Mesenchymal stem cell (in vitro differentiated cells and primary cell): ENCODE measurements around the gene PXDC1.

ENCODE experiments used
- DNase-seq: peaks from one replicate; pipeline ENCODE4 v3.0.0-alpha.2; 2013
- H2AFZ ChIP-seq: one replicate; pipeline ENCODE4 v1.6.1; 2013; ENCODE audit warnings: low read depth, mild to moderate bottlenecking, control low read depth, inconsistent platforms, low read length, moderate library complexity
- H2AK5ac ChIP-seq: 2 replicates; pipeline ENCODE4 v1.6.1; 2013; ENCODE audit warnings: low read length, moderate library complexity, mild to moderate bottlenecking, inconsistent platforms; ENCODE audit not compliant: severe bottlenecking
- H2BK120ac ChIP-seq: one replicate; pipeline ENCODE4 v1.6.1; 2013; ENCODE audit warnings: low read depth, mild to moderate bottlenecking, inconsistent platforms, low read length, moderate library complexity
- H2BK12ac ChIP-seq, 2 experiments: one replicate each; pipeline ENCODE4 v1.6.1; 2013; ENCODE audit warnings: inconsistent platforms in 2 of 2, low read length in 2 of 2, mild to moderate bottlenecking in 2 of 2, moderate library complexity in 2 of 2, control low read depth in 1 of 2
- H2BK15ac ChIP-seq: one replicate; pipeline ENCODE4 v1.6.1; 2013; ENCODE audit warnings: mild to moderate bottlenecking, low read depth, inconsistent platforms; ENCODE audit not compliant: poor library complexity, severe bottlenecking
- H2BK5ac ChIP-seq: 2 replicates; pipeline ENCODE4 v1.6.1; 2013; ENCODE audit warnings: low read depth, mild to moderate bottlenecking, low read length, control low read depth, inconsistent platforms; ENCODE audit not compliant: poor library complexity, severe bottlenecking
- H3K14ac ChIP-seq, 2 experiments: one replicate each; pipeline ENCODE4 v1.6.1; 2013; ENCODE audit warnings: inconsistent platforms in 2 of 2, low read length in 2 of 2, control low read depth in 1 of 2, mild to moderate bottlenecking in 1 of 2, moderate library complexity in 1 of 2
- H3K18ac ChIP-seq, 2 experiments: one replicate each; pipeline ENCODE4 v1.6.1; 2013; ENCODE audit warnings: inconsistent platforms in 2 of 2, low read length in 2 of 2, control low read depth in 1 of 2, low read depth in 1 of 2, mild to moderate bottlenecking in 1 of 2
- H3K23ac ChIP-seq, 2 experiments: one replicate each; pipeline ENCODE4 v1.6.1; 2013; ENCODE audit warnings: inconsistent platforms in 2 of 2, low read length in 2 of 2, mild to moderate bottlenecking in 2 of 2, moderate library complexity in 2 of 2, control low read depth in 1 of 2
- H3K27ac ChIP-seq: 2 replicates; pipeline ENCODE4 v1.5.1; 2013; ENCODE audit warnings: mild to moderate bottlenecking, moderate library complexity, low read length, control low read depth, inconsistent platforms; ENCODE audit not compliant: poor library complexity, severe bottlenecking
- H3K27me3 ChIP-seq, 2 experiments: 2 replicates each; pipeline versions ENCODE4 v1.6.1 to v1.7.0; 2013; ENCODE audit warnings: low read length in 2 of 2, mild to moderate bottlenecking in 2 of 2, moderate library complexity in 2 of 2, control low read depth in 1 of 2, inconsistent platforms in 1 of 2; ENCODE audit not compliant: control insufficient read depth in 1 of 2, insufficient read depth in 1 of 2
- H3K36me3 ChIP-seq, 2 experiments: 2 replicates each; pipeline versions ENCODE4 v1.6.1 to v1.7.0; 2013; ENCODE audit warnings: low read length in 2 of 2, control low read depth in 1 of 2, inconsistent platforms in 1 of 2, low read depth in 1 of 2, mild to moderate bottlenecking in 1 of 2; ENCODE audit not compliant: insufficient read depth in 2 of 2, control insufficient read depth in 1 of 2
- H3K4ac ChIP-seq, 2 experiments: one replicate each; pipeline ENCODE4 v1.6.1; 2013; ENCODE audit warnings: inconsistent platforms in 2 of 2, low read length in 2 of 2, mild to moderate bottlenecking in 2 of 2, moderate library complexity in 2 of 2, control low read depth in 1 of 2, low read depth in 1 of 2
- H3K4me1 ChIP-seq: 2 replicates; pipeline ENCODE4 v1.6.1; 2013; ENCODE audit warnings: low read depth, low read length, control low read depth; ENCODE audit not compliant: control insufficient read depth, insufficient read depth
- H3K4me2 ChIP-seq: 2 replicates; pipeline ENCODE4 v1.6.1; 2013; ENCODE audit warnings: low read length, mild to moderate bottlenecking, inconsistent platforms; ENCODE audit not compliant: poor library complexity, severe bottlenecking
- H3K4me3 ChIP-seq, 2 experiments: 2 replicates each; pipeline versions ENCODE4 v1.5.1 to v1.7.0; 2013; ENCODE audit warnings: low read length in 2 of 2, mild to moderate bottlenecking in 2 of 2, control low read depth in 1 of 2, low read depth in 1 of 2; ENCODE audit not compliant: insufficient read depth in 1 of 2
- H3K79me1 ChIP-seq: replicated peaks from 2 replicates; pipeline ENCODE4 v1.6.1; 2013; ENCODE audit warnings: mild to moderate bottlenecking, control low read depth, low read length, inconsistent platforms; ENCODE audit not compliant: poor library complexity, severe bottlenecking
- H3K9ac ChIP-seq: 2 replicates; pipeline ENCODE4 v1.7.0; 2013; ENCODE audit warnings: mild to moderate bottlenecking, low read length, moderate library complexity
- H3K9me3 ChIP-seq: 2 replicates; pipeline ENCODE4 v1.7.0; 2013; ENCODE audit warnings: mild to moderate bottlenecking, low read length; ENCODE audit not compliant: control insufficient read depth
- H4K8ac ChIP-seq: one replicate; pipeline ENCODE4 v1.6.1; 2013; ENCODE audit warnings: inconsistent platforms, mild to moderate bottlenecking, low read length, moderate library complexity
- H4K91ac ChIP-seq: one replicate; pipeline ENCODE4 v1.6.1; 2013; ENCODE audit warnings: mild to moderate bottlenecking, low read length, inconsistent platforms
- WGBS: methylation state at CpG from one replicate; pipeline ENCODE4 v1.1.7; 2013; ENCODE audit warnings: mixed read lengths; 5-methylcytosine and 5-hydroxymethylcytosine counted together

Gene PXDC1

GRCh38 chr6:3795836-3796718 is 44.6 kb upstream of the PXDC1 start:
- DNase-seq = no peak
- Histone ChIP-seq H2BK12ac (peak overlapping the region in 1 of 2 experiments; percentile 26), H3K23ac (no peak overlapping the region), H3K9ac (no peak overlapping the region), H3K4me3 (no peak overlapping the region), H4K91ac (no peak overlapping the region), H2BK15ac (peak overlapping the region; percentile 31), H3K4ac (no peak overlapping the region), H2BK5ac (no peak overlapping the region), H3K27me3 (no peaks in the 10 kb centered on the region), H3K27ac (peak overlapping the region; percentile 38), H3K18ac (peak overlapping the region in 1 of 2 experiments; percentile 35), H2AFZ (no peak overlapping the region), H2AK5ac (peak overlapping the region; percentile 62), H3K9me3 (no peaks in the 10 kb centered on the region), H4K8ac (no peak overlapping the region), H3K36me3 (no peaks in the 10 kb centered on the region), H2BK120ac (no peak overlapping the region), H3K4me2 (no peak overlapping the region), H3K4me1 (peaks cover 14% of the 10 kb centered on the region), H3K79me1 (no peaks in the 10 kb centered on the region), H3K14ac (no peak overlapping the region)
- 95% methylated on average over 8 of the region's 10 CpGs for WGBS

GRCh38 chr6:3794092-3794491 is 42.6 kb upstream of the PXDC1 start:
- Histone ChIP-seq H3K4ac (no peak overlapping the region), H2BK5ac (no peak overlapping the region), H3K14ac (no peak overlapping the region), H2AFZ (no peak overlapping the region), H4K91ac (no peak overlapping the region), H4K8ac (no peak overlapping the region), H3K18ac (no peak overlapping the region), H3K9me3 (no peaks in the 10 kb centered on the region), H2BK15ac (no peak overlapping the region), H2AK5ac (peak overlapping the region; percentile 49), H3K4me2 (no peak overlapping the region), H3K9ac (no peak overlapping the region), H3K36me3 (no peaks in the 10 kb centered on the region), H3K4me3 (no peak overlapping the region), H2BK12ac (no peak overlapping the region), H3K27ac (no peak overlapping the region), H3K27me3 (no peaks in the 10 kb centered on the region), H3K79me1 (no peaks in the 10 kb centered on the region), H2BK120ac (no peak overlapping the region), H3K4me1 (peaks cover 11% of the 10 kb centered on the region), H3K23ac (no peak overlapping the region)
- DNase-seq = no peak

- Histone ChIP-seq H4K91ac (no peak overlapping the region), H3K14ac (no peak overlapping the region), H3K27ac (no peak overlapping the region), H3K18ac (no peak overlapping the region), H2BK12ac (no peak overlapping the region), H3K4me1 (peaks cover 14% of the 10 kb centered on the region), H2BK120ac (no peak overlapping the region), H3K4ac (no peak overlapping the region), H2BK5ac (no peak overlapping the region), H3K4me2 (no peak overlapping the region), H3K4me3 (no peak overlapping the region), H3K9me3 (no peaks in the 10 kb centered on the region), H3K9ac (no peak overlapping the region), H2BK15ac (no peak overlapping the region), H3K79me1 (no peaks in the 10 kb centered on the region), H3K23ac (no peak overlapping the region), H3K36me3 (no peaks in the 10 kb centered on the region), H2AFZ (no peak overlapping the region), H2AK5ac (no peak overlapping the region), H4K8ac (no peak overlapping the region), H3K27me3 (no peaks in the 10 kb centered on the region)
- 100% methylated on average over 2 of the region's 3 CpGs for WGBS
- DNase-seq = no peak
Measured at GRCh38 chr6:3793545-3793944, 42.0 kb upstream of the PXDC1 start.

- no peak overlapping the region for H3K27ac ChIP-seq
- no peak overlapping the region for H2BK12ac ChIP-seq
- H2BK15ac ChIP-seq = peak overlapping the region; percentile 63
- no peak overlapping the region for H4K91ac ChIP-seq
- H3K18ac ChIP-seq = no peak overlapping the region
- 85% methylated on average over 3 of the region's 8 CpGs for WGBS
- H2AK5ac ChIP-seq = no peak overlapping the region
- H3K23ac ChIP-seq = no peak overlapping the region
- no peak overlapping the region for H3K9ac ChIP-seq
- no peak overlapping the region for H3K4me3 ChIP-seq
- peaks cover 8% of the 10 kb centered on the region for H3K4me1 ChIP-seq
- H3K4me2 ChIP-seq = no peak overlapping the region
- no peaks in the 10 kb centered on the region for H3K9me3 ChIP-seq
- H2AFZ ChIP-seq = no peak overlapping the region
- H3K14ac ChIP-seq = no peak overlapping the region
- H3K27me3 ChIP-seq = no peaks in the 10 kb centered on the region
- no peak for DNase-seq
- no peaks in the 10 kb centered on the region for H3K36me3 ChIP-seq
- no peak overlapping the region for H2BK120ac ChIP-seq
- H2BK5ac ChIP-seq = no peak overlapping the region
- H3K79me1 ChIP-seq = no peaks in the 10 kb centered on the region
- no peak overlapping the region for H3K4ac ChIP-seq
- H4K8ac ChIP-seq = no peak overlapping the region
Measured at GRCh38 chr6:3791526-3792203, 40.2 kb upstream of the PXDC1 start.
